Activated CD4-positive, CD25-positive, alpha-beta regulatory T cell treated with anti-CD3 and anti-CD28 coated beads, Interleukin-2, amount 50 U/mL, for 24 hours (primary cell): ENCODE data around the gene DPP10.

Experiments
- ATAC-seq, 2 donors: fragments of 150-1000 bp; cut with Tn5 transposase; one replicate each; pipeline ENCODE4 v1.10.0; 2021; ENCODE audit warnings: mild to moderate bottlenecking in 1 of 2, moderate library complexity in 1 of 2

DPP10 gene

DNA sequence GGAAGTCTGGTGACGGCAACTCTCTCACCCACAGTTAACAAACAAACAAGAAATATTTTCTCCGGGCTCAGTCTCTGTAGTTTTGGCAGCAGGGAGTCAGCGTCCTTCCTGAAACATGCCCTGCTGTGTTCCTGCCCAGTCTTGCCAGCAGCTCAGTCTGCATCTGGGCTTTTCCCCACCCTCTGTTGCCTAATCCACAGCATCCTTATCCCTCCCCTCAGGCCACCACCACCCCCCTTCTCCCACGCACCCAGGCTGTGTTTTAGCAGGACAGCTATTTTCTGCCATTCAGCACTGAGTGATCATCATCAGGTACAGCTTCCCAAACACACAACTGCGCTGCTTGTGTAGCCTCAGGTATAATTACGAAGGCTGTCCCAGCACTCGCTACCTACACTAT, 168.2 kb downstream of the DPP10 start:
- ATAC-seq = no peak

DNA sequence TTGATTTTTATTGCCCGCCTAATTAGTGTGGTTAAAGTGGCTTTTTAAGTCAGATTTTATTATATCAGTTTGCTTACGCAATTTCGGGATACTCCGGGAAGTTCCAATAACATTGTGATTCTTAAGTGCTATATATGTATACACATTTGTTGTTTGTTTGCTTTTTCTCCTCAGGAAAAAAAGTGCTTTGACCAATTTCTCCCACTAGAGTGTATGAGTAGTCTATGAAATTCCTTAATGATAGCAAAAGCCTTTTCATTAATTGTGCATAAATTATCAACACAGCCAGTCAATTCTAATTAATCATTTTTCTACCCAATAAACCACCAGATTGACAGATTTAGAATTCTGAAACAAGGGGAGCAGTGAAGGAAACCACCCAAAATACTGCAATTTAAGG, 172.2 kb downstream of the DPP10 start:
- ATAC-seq = no peak

DNA sequence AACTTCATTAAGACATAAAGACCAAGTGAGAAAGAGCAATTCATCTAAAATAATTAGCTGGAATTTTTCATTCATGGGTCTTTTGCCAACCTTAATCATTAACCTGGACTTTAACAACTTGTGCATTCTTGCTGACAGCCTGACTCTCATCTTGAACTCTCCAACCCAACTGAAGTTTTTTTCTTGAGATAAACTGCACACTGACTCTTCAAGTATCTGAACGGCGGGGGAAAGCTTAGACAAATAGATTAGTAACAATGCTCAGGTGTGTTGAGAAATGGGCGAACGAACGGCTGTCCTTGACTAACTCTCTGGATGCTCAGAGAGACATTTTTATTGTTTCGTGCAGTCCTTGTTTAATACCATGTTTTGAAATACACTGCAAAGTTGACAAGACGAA, 186.0 kb downstream of the DPP10 start:
- ATAC-seq = no peak

DNA sequence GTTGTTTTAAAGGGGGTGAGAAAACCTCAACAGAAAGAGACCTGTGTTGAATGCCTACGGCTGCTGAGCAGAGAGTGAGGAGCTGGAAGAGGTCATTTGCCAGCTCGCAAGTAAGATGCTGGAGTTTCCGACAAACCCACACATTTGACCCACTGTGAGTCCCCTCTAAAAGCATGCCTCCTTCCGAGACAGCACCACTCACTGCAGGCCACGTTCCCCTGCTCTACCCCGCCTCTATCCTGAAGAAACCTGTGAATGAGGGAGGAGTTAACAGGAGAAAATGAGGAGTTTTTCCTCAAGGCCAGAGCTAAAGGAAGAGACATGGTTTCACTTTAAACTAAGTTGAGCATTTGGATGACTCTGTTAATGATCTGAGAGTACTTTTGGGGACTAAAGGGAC, 188.7 kb downstream of the DPP10 start:
- ATAC-seq = no peak

- no peak for ATAC-seq
Observed at GRCh38 chr2:114642166-114642770, 199.8 kb downstream of the DPP10 start.

- no peak for ATAC-seq
Observed at GRCh38 chr2:114642988-114643553, 200.6 kb downstream of the DPP10 start.

GRCh38 chr2:114651933-114652332, 209.5 kb downstream of the DPP10 start:
- ATAC-seq = no peak

DNA sequence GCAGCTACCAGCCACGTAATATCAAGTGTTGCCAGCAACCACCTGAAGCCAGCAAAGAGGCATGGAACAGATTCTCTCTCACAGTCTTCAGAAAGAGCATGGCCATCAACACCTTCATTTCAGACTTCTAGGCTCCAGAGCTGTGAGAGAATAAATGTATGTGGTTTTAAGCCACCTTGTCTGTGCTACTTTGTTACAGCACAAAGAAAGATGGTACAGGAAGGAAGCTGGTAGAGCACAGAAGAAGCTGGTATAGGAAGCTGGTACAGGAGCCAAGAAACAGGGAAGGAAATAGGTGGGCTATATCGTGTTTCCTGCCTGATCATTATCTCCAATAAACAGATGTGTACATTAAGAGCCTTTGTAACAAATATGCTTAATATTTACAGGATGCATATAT, 217.4 kb downstream of the DPP10 start:
- ATAC-seq = no peak

- ATAC-seq = peak in 1 of 2 donors; percentile 17
Observed at GRCh38 chr2:114661971-114662939, 219.8 kb downstream of the DPP10 start.

DNA sequence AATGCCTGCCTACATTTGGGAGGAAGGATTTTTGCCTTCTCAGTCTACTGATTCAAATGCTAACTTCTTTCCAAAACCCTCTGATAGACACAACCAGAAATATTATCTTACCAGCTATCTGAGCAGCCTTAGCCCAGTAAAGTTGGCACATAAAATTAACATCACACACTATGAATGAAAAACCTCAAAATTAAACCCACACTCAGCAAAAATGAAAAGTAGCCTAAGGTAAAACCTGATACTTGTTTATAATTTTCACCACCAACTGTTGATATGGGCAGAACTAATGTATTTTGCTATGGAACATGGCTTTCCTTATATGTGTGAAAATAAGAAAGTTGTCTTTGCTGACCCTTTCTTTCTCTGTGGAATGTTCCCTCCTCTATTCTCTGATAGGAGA, 226.0 kb downstream of the DPP10 start:
- no peak for ATAC-seq

- ATAC-seq = no peak
Observed at GRCh38 chr2:114683251-114683650, 240.8 kb downstream of the DPP10 start.

DNA sequence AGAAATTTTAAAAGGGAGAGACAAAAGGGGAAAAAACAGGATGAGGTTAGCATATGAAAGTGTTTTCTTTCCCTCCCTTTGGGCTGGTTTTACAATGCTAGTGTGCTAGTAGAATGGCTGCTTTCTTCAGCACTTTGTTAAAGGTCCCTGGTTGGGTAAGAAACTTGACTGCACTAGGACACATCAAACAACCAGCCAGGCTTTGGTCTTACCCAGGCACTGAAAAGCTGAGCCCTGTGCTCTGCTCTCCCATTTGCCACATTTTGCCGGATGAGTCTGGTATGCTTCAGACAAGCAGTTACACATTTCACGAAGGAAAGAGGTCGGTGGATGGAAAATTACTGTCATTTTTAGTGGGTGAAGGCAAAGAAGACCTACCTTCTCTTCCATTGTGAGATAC, 242.0 kb downstream of the DPP10 start:
- no peak for ATAC-seq

DNA sequence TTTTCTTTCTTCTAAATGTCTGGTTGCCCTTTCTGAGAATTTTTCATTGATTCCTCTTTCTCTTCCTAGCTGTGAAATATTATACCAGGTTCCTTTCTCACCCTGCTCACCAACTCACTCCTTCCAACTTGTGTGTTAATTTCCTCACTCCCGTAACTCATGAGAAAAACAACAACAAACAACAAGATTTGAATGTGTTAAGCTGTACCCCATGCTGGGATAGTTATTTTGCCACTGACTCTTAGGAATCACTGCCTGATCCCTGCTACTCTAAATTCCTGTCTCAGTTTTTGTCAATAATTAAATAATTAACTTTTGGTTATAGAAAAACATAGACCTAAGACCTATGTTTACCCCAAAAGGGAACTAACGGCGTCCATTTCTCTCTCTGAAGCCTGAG, 242.7 kb downstream of the DPP10 start:
- no peak for ATAC-seq

- ATAC-seq = no peak
Observed at GRCh38 chr2:114688241-114688640, 245.8 kb downstream of the DPP10 start.

DNA sequence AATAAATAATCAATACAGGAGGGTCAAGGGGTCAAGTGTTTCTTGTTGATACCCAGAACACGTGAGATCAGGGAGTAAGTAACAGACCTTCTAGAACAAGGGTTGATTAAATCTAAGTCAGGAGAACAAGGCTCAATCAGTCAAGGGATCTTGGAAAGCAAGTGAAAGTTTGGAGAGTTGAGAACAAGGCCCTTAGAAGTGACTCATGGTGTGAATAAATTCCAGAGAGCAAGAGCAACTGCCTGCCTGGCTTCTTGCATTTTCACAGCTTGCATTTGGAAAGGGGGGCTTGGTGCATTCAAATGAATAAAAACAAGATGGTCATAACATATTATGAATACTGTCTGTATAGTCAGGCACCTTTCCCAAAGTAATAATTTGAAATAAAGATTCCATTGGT, 256.1 kb downstream of the DPP10 start:
- ATAC-seq = no peak

GRCh38 chr2:114699423-114699944, 257.0 kb downstream of the DPP10 start:
- ATAC-seq = no peak

DNA sequence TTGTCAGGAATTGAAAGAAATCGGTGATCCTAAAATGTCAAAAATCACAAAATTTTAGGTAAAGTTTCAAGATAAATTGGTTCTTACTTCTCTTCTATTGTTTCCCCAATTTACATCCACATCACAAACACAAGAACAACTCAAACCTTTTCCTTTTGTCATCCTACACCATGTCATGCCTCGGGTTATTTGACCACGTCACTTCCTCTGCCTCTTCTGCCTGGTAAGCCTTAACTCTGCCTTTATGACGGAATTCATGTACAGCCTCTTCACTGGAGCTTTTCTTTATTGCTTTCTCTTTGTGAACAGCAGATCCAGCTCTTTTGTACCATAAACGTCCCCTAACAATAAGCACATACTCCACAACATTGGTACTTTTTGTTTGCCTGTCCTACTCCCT, 258.0 kb downstream of the DPP10 start:
- ATAC-seq = no peak

- no peak for ATAC-seq
Observed at GRCh38 chr2:114709936-114710850, 267.8 kb downstream of the DPP10 start.

- no peak for ATAC-seq
Observed at GRCh38 chr2:114714313-114714712, 271.9 kb downstream of the DPP10 start.

- ATAC-seq = no peak
Observed at GRCh38 chr2:114717049-114717448, 274.6 kb downstream of the DPP10 start.

DNA sequence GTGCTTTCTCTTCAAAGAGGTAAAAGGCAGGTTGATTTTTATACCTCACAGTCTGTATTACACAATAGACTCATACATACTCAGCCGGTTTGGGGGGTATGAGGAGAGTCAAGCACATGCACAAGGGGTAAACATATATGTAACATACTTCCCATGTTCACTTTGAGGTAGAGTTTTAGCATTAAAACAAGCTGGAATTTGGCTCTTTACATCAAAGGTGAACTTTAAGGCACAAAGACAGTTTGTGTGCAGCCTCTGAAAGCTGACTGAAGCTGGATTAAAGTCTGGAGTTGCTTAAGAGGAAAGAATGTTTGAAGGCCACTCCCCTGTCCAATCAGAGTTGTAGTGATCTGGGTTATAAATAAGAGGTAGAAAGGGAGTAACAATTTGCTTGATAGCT, 282.0 kb downstream of the DPP10 start:
- ATAC-seq = no peak

GRCh38 chr2:114727012-114727411, 284.6 kb downstream of the DPP10 start:
- no peak for ATAC-seq

GRCh38 chr2:114728372-114728771, 285.9 kb downstream of the DPP10 start:
- no peak for ATAC-seq
